AG04450 (cell line): ENCODE data around the gene UNKL. TPM values are rescaled to one million over a fixed set of nuclear protein-coding genes. Genes with fewer than 3 reads are reported as not detected.

Experiments used
- CTCF ChIA-PET: fragments of 300-600, 350-600 bp; formaldehyde crosslinking; extraction: SDS; loops from one replicate; lab custom pipeline; 2022; ENCODE audit warnings: antibody characterized with exemption, inconsistent platforms; lab: Charles Lee
- POLR2A ChIA-PET: fragments of 350-600 bp; formaldehyde crosslinking; extraction: SDS; loops from one replicate; lab custom pipeline; 2021; ENCODE audit warnings: antibody characterized with exemption, inconsistent platforms; lab: Yijun Ruan, JAX
- DNase-seq: peaks from one replicate; pipeline ENCODE4 v3.0.0-alpha.2; 2011; ENCODE audit warnings: low read depth, low spot score
- H3K27ac ChIP-seq: one replicate; pipeline ENCODE4 v1.5.1; 2012; ENCODE audit warnings: low read depth, low read length, control low read depth
- H3K27me3 ChIP-seq: one replicate; pipeline ENCODE4 v1.6.0; 2012; ENCODE audit warnings: low read length; ENCODE audit not compliant: control insufficient read depth, insufficient read depth
- H3K4me3 ChIP-seq: 2 replicates; pipeline ENCODE4 v1.5.1; 2011; ENCODE audit warnings: mild to moderate bottlenecking, low read depth, low read length, control low read depth
- H3K9me3 ChIP-seq: 2 replicates; pipeline ENCODE4 v1.5.1; 2012; ENCODE audit warnings: low read length; ENCODE audit not compliant: control insufficient read depth, insufficient read depth
- CTCF ChIP-seq: IDR thresholded peaks from 2 replicates; pipeline ENCODE4 v1.5.1; 2011; ENCODE audit warnings: low read depth, low read length, control low read depth, inconsistent platforms
- polyA plus RNA-seq: library from polyadenylated mRNA; depleted of rRNA; stranded (reverse); fragments of >200 nt; gene quantifications from 2 replicates; pipeline ENCODE4 v1.2.3, GENCODE V29; 2011

UNKL gene
- polyA plus RNA-seq, 1 experiment: 7.6 TPM

GRCh38 chr16:1395444-1396031 is 19.0 kb downstream of the UNKL start:
- no peak for TF ChIP-seq CTCF
- Histone ChIP-seq H3K9me3 (no peaks in the 10 kb centered on the region; the same call in 1 of the 2 replicates), H3K27ac (no peak overlapping the region), H3K4me3 (no peak overlapping the region), H3K27me3 (no peaks in the 10 kb centered on the region)
- ChIA-PET CTCF (no interaction called here), POLR2A (no interaction called here)
- DNase-seq: no peak

- H3K27ac ChIP-seq: no peak overlapping the region
- H3K27me3 ChIP-seq: no peaks in the 10 kb centered on the region
- TF ChIP-seq CTCF: no peak
- H3K9me3 ChIP-seq: no peaks in the 10 kb centered on the region; the same call in 1 of the 2 replicates
- ChIA-PET POLR2A (no interaction called here), CTCF (no interaction called here)
- DNase-seq: no peak
- no peak overlapping the region for H3K4me3 ChIP-seq
Measured at GRCh38 chr16:1394367-1394951, 20.0 kb downstream of the UNKL start.

- POLR2A ChIA-PET: no interaction called here
- TF ChIP-seq CTCF: no peak
- Histone ChIP-seq H3K27ac (no peak overlapping the region), H3K4me3 (no peak overlapping the region), H3K27me3 (no peaks in the 10 kb centered on the region), H3K9me3 (no peaks in the 10 kb centered on the region; the same call in 1 of the 2 replicates)
- DNase-seq: no peak
- CTCF ChIA-PET: no interaction called here
Measured at GRCh38 chr16:1393613-1394176, 20.8 kb downstream of the UNKL start.

GRCh38 chr16:1392826-1393225 is 21.7 kb downstream of the UNKL start:
- H3K4me3 ChIP-seq: no peak overlapping the region
- ChIA-PET POLR2A (no interaction called here), CTCF (no interaction called here)
- DNase-seq: no peak
- no peaks in the 10 kb centered on the region for H3K9me3 ChIP-seq
- no peaks in the 10 kb centered on the region for H3K27me3 ChIP-seq
- H3K27ac ChIP-seq: no peak overlapping the region
- no peak for TF ChIP-seq CTCF

- Histone ChIP-seq H3K9me3 (no peaks in the 10 kb centered on the region; the same call in 1 of the 2 replicates), H3K27me3 (no peaks in the 10 kb centered on the region), H3K4me3 (no peak overlapping the region), H3K27ac (no peak overlapping the region)
- no peak for DNase-seq
- ChIA-PET POLR2A (no interaction called here), CTCF (no interaction called here)
- no peak for TF ChIP-seq CTCF
Measured at GRCh38 chr16:1390239-1390779, 24.2 kb downstream of the UNKL start.
